Pancreas (tissue), 10 donors: ENCODE results near the gene BEND3. TPM values are rescaled to one million over a fixed set of nuclear protein-coding genes. Genes with fewer than 3 reads are reported as not detected.
A peak's percentile ranks its signal among the peaks of the same experiment; 100 is the strongest.

Source experiments
- ATAC-seq, 4 donors: fragments of 200-7000 bp; cut with Tn5 transposase; one replicate each; pipeline versions ENCODE4 v1.8.0 to v1.9.1; 2020; ENCODE audit warnings: mild to moderate bottlenecking in 4 of 4, moderate library complexity in 4 of 4
- DNase-seq, 6 donors: peaks; one replicate each; pipeline ENCODE4 v3.0.0-alpha.2; 2020
- FAIRE-seq: peaks from 2 replicates; lab custom pipeline; 2012; peaks lifted over from hg19 to GRCh38; lab: Jason Lieb, UNC
- H3K27ac ChIP-seq, 4 donors: fragments of 200-600 bp; sonication (generic); 1 replicate in 3 of 4; 2 replicates in 1 of 4; pipeline versions ENCODE4 v1.5.0 to v1.8.0; 2020
- H3K27me3 ChIP-seq, 4 donors: fragments of 200-600 bp; one replicate each; pipeline ENCODE4 v1.8.0; 2021
- H3K36me3 ChIP-seq, 3 donors: fragments of 200-600 bp; sonication (generic) in 1 of 3; one replicate each; pipeline versions ENCODE4 v1.5.0 to v1.8.0; 2020 to 2021
- H3K4me1 ChIP-seq, 3 donors: fragments of 200-600 bp; one replicate each; pipeline ENCODE4 v1.8.0; 2021
- H3K4me3 ChIP-seq, 4 donors: fragments of 200-600 bp; sonication (generic) in 2 of 4; one replicate each; pipeline versions ENCODE4 v1.5.0 to v1.8.0; 2020 to 2021
- H3K9me3 ChIP-seq, 4 donors: fragments of 200-600 bp; one replicate each; pipeline ENCODE4 v1.8.0; 2021
- CTCF ChIP-seq, 4 donors: fragments of 200-600 bp; sonication (generic) in 3 of 4; IDR thresholded peaks; one replicate each; pipeline versions ENCODE4 v1.5.0 to v1.8.0; 2021; ENCODE audit warnings: antibody characterized with exemption in 4 of 4
- WGBS, 2 donors: extraction: QIAGEN DNeasy Blood & Tissue Kit; methylation state at CpG; one replicate each; pipeline ENCODE4 v1.1.7; 2013; 5-methylcytosine and 5-hydroxymethylcytosine counted together
- intact Hi-C, 3 donors: fragments of 100-400 bp; cut with DNase I; formaldehyde crosslinking; loops; one replicate each; pipeline versions ENCODE4 v1.11.1 to v1.14.2; 2022
- polyA plus RNA-seq, 2 donors: library from polyadenylated mRNA; stranded (reverse); fragments of 200-250 nt; gene quantifications; one replicate each; pipeline ENCODE4 v1.2.3, GENCODE V29; 2013
- total RNA-seq, 6 donors: library from RNA; stranded (reverse); fragmentation: NEBNext Ultra II Directional in 4 of 6; extraction: Animal tissue kit (Norgen Biotek cat#: 25700) in 4 of 6; gene quantifications; one replicate each; pipeline versions ENCODE4 v1.2.1 to v1.2.4, GENCODE V29; 2021 to 2023
- donor health status: healthy with polysubstance abuse.
- donor health status: DM: no; HTN: no; CAD: no; lungs with moderate emphysema.
- donor health status: DM: no; HTN: no; CAD: no.
- donor health status: control.
- donor health status: control.
- donor health status: Bipolar disorder and iron deficiency.
- donor health status: DM: yes; HTN: yes; CAD: no.
- donor health status: DM: no; HTN: no; CAD: no.
- donor health status: DM: no; HTN: no; CAD: no.
- donor health status: DM: yes; HTN: yes; CAD: no.

The BEND3 gene
- total and polyA plus RNA-seq, 8 donors = 0.77 to 3.4 (median 1.9) TPM

GRCh38 chr6:107057679-107058078 lies 57.6 kb downstream of the BEND3 start:
- intact Hi-C loops = no loop called here
- H3K27me3 ChIP-seq = no peaks in the 10 kb centered on the region
- ATAC-seq = no peak
- TF ChIP-seq CTCF (IDR thresholded peaks at IDR 0.05) = no peak
- no peak overlapping the region for H3K27ac ChIP-seq
- no peak overlapping the region for H3K4me3 ChIP-seq
- H3K36me3 ChIP-seq = no peaks in the 10 kb centered on the region
- no peak for FAIRE-seq
- WGBS, 2 donors = 44 to 79% methylated on average over 2 of the region's 2 CpGs
- H3K4me1 ChIP-seq = no peaks in the 10 kb centered on the region
- H3K9me3 ChIP-seq = no peaks in the 10 kb centered on the region
- DNase-seq = no peak

GRCh38 chr6:107056796-107057195 lies 58.5 kb downstream of the BEND3 start:
- peak in 1 of 4 donors; percentile 23 for ATAC-seq
- no peak for DNase-seq
- WGBS, 2 donors = 78 to 85% methylated on average over 2 of the region's 2 CpGs
- Histone ChIP-seq H3K36me3 (peaks cover 0 to under 1% (median 0%) of the 10 kb centered on the region in 3 donors), H3K27me3 (no peaks in the 10 kb centered on the region), H3K4me3 (no peak overlapping the region), H3K27ac (no peak overlapping the region), H3K9me3 (no peaks in the 10 kb centered on the region), H3K4me1 (no peaks in the 10 kb centered on the region)
- TF ChIP-seq CTCF (IDR thresholded peaks at IDR 0.05) = no peak
- no peak for FAIRE-seq
- intact Hi-C loops = no loop called here

DNA sequence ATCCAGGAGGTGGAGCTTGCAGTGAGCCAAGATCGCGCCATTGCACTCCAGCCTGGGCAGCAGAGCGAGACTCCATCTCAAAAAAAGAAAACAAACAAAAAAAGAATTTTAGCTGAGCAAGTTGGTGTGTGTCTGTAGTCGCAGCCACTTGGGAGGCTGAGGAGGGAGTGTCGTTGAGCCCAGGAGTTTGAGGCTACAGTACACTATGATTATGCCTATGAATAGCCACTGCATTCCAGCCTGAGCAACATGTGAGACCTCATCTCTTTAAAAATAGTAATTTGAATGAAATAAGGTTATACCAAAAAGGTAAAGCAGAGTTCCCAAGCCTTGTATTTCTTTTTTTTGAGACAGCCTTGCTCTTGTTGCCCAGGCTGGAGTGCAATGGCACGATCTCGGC lies 67.5 kb downstream of the BEND3 start:
- FAIRE-seq = no peak
- no peak overlapping the region for H3K27ac ChIP-seq
- H3K4me1 ChIP-seq = no peaks in the 10 kb centered on the region
- no peak overlapping the region for H3K4me3 ChIP-seq
- no peaks in the 10 kb centered on the region for H3K27me3 ChIP-seq
- WGBS, 2 donors = 97 to 98% methylated on average over 7 of the region's 7 CpGs
- no peak for DNase-seq
- TF ChIP-seq CTCF (IDR thresholded peaks at IDR 0.05) = no peak
- H3K9me3 ChIP-seq = no peaks in the 10 kb centered on the region
- peaks cover 0 to 5% (median 0%) of the 10 kb centered on the region in 3 donors for H3K36me3 ChIP-seq
- no peak for ATAC-seq
- intact Hi-C loops = no loop called here

DNA sequence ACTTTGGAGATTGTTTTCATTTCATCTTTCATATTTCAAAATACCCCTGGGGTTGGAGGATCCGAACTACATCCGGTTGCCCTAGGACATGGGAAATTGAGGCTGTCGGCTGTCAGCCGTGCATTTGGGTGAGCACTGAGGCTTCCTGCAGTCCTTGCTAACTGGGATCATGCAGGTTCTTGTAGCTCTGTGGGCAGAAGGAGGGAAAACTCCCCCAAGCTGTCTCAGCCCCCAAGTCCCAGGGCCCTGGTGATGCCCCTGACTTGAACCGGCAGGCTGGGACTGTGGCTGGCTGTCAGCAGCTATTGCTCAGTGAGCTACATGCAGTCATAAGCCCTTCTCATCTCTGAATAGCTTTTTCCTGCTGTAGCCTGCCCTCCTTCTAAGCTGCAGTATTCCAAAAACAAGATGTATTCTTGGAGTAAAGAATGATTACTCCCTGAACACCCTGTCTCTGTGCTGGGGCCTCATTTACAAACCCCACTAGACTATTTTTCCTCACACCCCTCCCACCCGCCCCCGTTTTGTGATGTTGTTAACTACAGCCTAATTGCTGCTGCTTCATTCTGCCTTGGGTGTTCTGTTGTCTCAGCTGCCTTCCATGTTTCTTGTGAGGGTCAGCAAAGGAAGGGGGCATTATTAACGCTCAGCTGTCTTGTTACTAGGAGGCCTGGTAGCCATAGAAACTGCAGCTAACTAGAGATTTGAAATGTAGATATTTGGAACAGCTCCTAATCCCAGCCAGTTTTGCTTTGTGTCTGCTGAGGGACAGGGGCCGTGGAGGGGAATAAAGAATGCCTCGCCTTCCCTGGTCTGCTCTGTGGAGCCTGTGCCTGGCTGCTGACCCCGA lies 69.3 kb downstream of the BEND3 start:
- Histone ChIP-seq H3K27me3 (no peaks in the 10 kb centered on the region), H3K4me3 (no peak overlapping the region), H3K36me3 (no peaks in the 10 kb centered on the region), H3K9me3 (no peaks in the 10 kb centered on the region), H3K4me1 (no peaks in the 10 kb centered on the region), H3K27ac (no peak overlapping the region)
- no peak for TF ChIP-seq CTCF (IDR thresholded peaks at IDR 0.05)
- DNase-seq (no peak), FAIRE-seq (no peak), ATAC-seq (peak in 2 of 4 donors; percentile 43 to 53)
- intact Hi-C loops = no loop called here
- 76 to 78% methylated on average over 11 of the region's 11 CpGs for WGBS, 2 donors

DNA sequence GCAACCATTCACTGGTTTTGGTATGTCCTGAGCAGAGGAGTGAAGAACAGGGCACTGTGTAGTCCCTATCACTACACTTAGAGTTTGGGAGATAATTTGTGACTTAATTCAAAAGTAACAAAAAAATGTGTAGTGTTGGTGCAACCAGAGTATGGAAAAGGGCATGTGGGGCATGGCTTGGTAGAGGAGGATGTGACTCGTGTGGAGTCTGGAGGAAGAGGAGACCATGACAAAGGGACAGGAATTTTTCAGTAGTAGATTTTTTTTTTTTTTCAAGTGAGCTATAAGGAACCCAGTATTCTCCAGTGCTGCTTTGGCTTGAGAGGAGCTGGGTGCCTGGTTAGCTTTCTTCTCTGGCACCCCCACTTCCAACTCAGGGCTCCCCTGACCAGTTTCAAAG lies 82.2 kb downstream of the BEND3 start:
- no peak for ATAC-seq
- intact Hi-C loops = no loop called here

More for the DNA sequence above, 82.2 kb downstream of the BEND3 start:
- Histone ChIP-seq H3K27ac (no peak overlapping the region), H3K27me3 (no peaks in the 10 kb centered on the region), H3K4me3 (no peak overlapping the region), H3K36me3 (no peaks in the 10 kb centered on the region), H3K4me1 (peaks cover 6 to 8% (median 8%) of the 10 kb centered on the region in 3 donors), H3K9me3 (no peaks in the 10 kb centered on the region)
- DNase-seq (no peak), FAIRE-seq (no peak)
- TF ChIP-seq CTCF (IDR thresholded peaks at IDR 0.05) = no peak
- WGBS, 2 donors = 89 to 98% methylated on average over 1 of the region's 1 CpG
